HepG2 (cell line): Measurements from ENCODE around the gene PLCB4. TPM values are rescaled to one million over a fixed set of nuclear protein-coding genes. Genes with fewer than 3 reads are reported as not detected.

ENCODE experiments used
- ARID2 ChIP-seq: sonication (generic); formaldehyde crosslinking; IDR thresholded peaks from 2 replicates; pipeline ENCODE4 v1.8.1; 2022; ENCODE audit warnings: mild to moderate bottlenecking, missing genetic modification reagents, borderline replicate concordance
- BORCS8-MEF2B ChIP-seq: sonication (generic); formaldehyde crosslinking; IDR thresholded peaks from 2 replicates; pipeline ENCODE4 v1.8.0; 2022; ENCODE audit warnings: mild to moderate bottlenecking, missing genetic modification reagents
- FOXO4 ChIP-seq: sonication (generic); formaldehyde crosslinking; conservative IDR thresholded peaks from 2 replicates; pipeline ENCODE4 v1.8.1; 2023; ENCODE audit warnings: missing genetic modification reagents
- GTF2F1 ChIP-seq: fragments of 150-350 bp; IDR thresholded peaks from 2 replicates; pipeline ENCODE4 v1.6.1; 2014; ENCODE audit warnings: low read length
- KAT7 ChIP-seq: IDR thresholded peaks from 2 replicates; pipeline ENCODE4 v1.6.1; 2018; ENCODE audit warnings: borderline replicate concordance, missing compliant biosample characterization
- MIER3 ChIP-seq: IDR thresholded peaks from 2 replicates; pipeline ENCODE4 v1.6.1; 2016; ENCODE audit warnings: missing compliant biosample characterization, borderline replicate concordance
- NFE2L1 ChIP-seq: sonication (generic); formaldehyde crosslinking; IDR thresholded peaks from 2 replicates; pipeline ENCODE4 v1.4.0; 2020; ENCODE audit warnings: missing genetic modification reagents, mild to moderate bottlenecking, borderline replicate concordance
- NONO ChIP-seq, 2 experiments: fragments of 450-650 bp in 1 of 2; sonication (generic) in 1 of 2; formaldehyde crosslinking in 1 of 2; IDR thresholded peaks in 1 of 2; conservative IDR thresholded peaks in 1 of 2; 2 replicates each; pipeline versions ENCODE4 v1.6.1 to v1.8.0; 2017 to 2022; ENCODE audit warnings: mild to moderate bottlenecking in 1 of 2, missing genetic modification reagents in 1 of 2, moderate library complexity in 1 of 2
- ONECUT2 ChIP-seq: sonication (generic); formaldehyde crosslinking; IDR thresholded peaks from 2 replicates; pipeline ENCODE4 v1.4.0; 2020; ENCODE audit warnings: missing genetic modification reagents
- PATZ1 ChIP-seq: sonication (generic); formaldehyde crosslinking; IDR thresholded peaks from 2 replicates; pipeline ENCODE4 v1.4.0; 2020; ENCODE audit warnings: missing genetic modification reagents
- PHB2 ChIP-seq: fragments of 450-650 bp; IDR thresholded peaks from 2 replicates; pipeline ENCODE4 v1.6.1; 2018; ENCODE audit not compliant: partially characterized antibody
- REL ChIP-seq: sonication (generic); formaldehyde crosslinking; conservative IDR thresholded peaks from 2 replicates; pipeline ENCODE4 v1.8.0; 2022; ENCODE audit warnings: mild to moderate bottlenecking, missing genetic modification reagents, moderate library complexity
- TEF ChIP-seq: sonication (generic); formaldehyde crosslinking; IDR thresholded peaks from 2 replicates; pipeline ENCODE4 v1.5.0; 2020; ENCODE audit warnings: missing genetic modification reagents
- TOPORS ChIP-seq: sonication (generic); formaldehyde crosslinking; IDR thresholded peaks from 2 replicates; pipeline ENCODE4 v1.8.0; 2023; ENCODE audit warnings: mild to moderate bottlenecking, missing genetic modification reagents
- UBTF ChIP-seq: sonication (generic); formaldehyde crosslinking; IDR thresholded peaks from 2 replicates; pipeline ENCODE4 v1.4.0; 2020; ENCODE audit warnings: mild to moderate bottlenecking, missing genetic modification reagents
- YY1 ChIP-seq: IDR thresholded peaks from 2 replicates; pipeline ENCODE4 v1.6.1; 2011; ENCODE audit warnings: low read length, low read depth, moderate library complexity, mild to moderate bottlenecking; ENCODE audit not compliant: insufficient read depth, insufficient replicate concordance
- ZFP82 ChIP-seq: sonication (generic); formaldehyde crosslinking; IDR thresholded peaks from 2 replicates; pipeline ENCODE4 v1.5.1; 2020; ENCODE audit warnings: mild to moderate bottlenecking, missing genetic modification reagents, borderline replicate concordance
- ZMYM4 ChIP-seq: sonication (generic); formaldehyde crosslinking; IDR thresholded peaks from 2 replicates; pipeline ENCODE4 v1.8.1; 2023; ENCODE audit warnings: mild to moderate bottlenecking, missing genetic modification reagents
- ZNF17 ChIP-seq: sonication (generic); formaldehyde crosslinking; IDR thresholded peaks from 2 replicates; pipeline ENCODE4 v1.5.0; 2020; ENCODE audit warnings: mild to moderate bottlenecking, missing genetic modification reagents
- ZNF501 ChIP-seq: sonication (generic); formaldehyde crosslinking; IDR thresholded peaks from 2 replicates; pipeline ENCODE4 v1.5.1; 2020; ENCODE audit warnings: mild to moderate bottlenecking, moderate library complexity, missing genetic modification reagents
- ZNF589 ChIP-seq: sonication (generic); formaldehyde crosslinking; conservative IDR thresholded peaks from 2 replicates; pipeline ENCODE4 v1.8.0; 2022; ENCODE audit warnings: mild to moderate bottlenecking, moderate library complexity, missing genetic modification reagents
- ZZZ3 ChIP-seq: sonication (generic); formaldehyde crosslinking; IDR thresholded peaks from 2 replicates; pipeline ENCODE4 v1.4.0; 2020; ENCODE audit warnings: missing genetic modification reagents, mild to moderate bottlenecking, borderline replicate concordance
- polyA plus RNA-seq, 8 experiments: library from polyadenylated mRNA; depleted of rRNA in 3 of 8; stranded (reverse) in 7 of 8; unstranded in 1 of 8; fragments of >200 nt; fragmentation: Illumina TruSeq in 4 of 8; extraction: Trizol in 4 of 8; gene quantifications; 2 replicates each; pipeline versions ENCODE4 v1.2.1 to v1.2.3, GENCODE V29; 2011 to 2016; ENCODE audit warnings: low read depth in 4 of 8, missing spikeins in 1 of 8, mixed read lengths in 1 of 8; ENCODE audit not compliant: insufficient read depth in 1 of 8
- total RNA-seq, 5 experiments: library from RNA; depleted of rRNA; stranded (reverse); fragments of >200 nt; fragmentation: Illumina TruSeq; extraction: Trizol; gene quantifications; 2 replicates each; pipeline ENCODE4 v1.2.3, GENCODE V29; 2016; ENCODE audit warnings: low read depth in 1 of 5

The PLCB4 gene
- total and polyA plus RNA-seq, 2 of the 13 experiments (the other 11 are each of a cell fraction or from before 2014, with no cell fraction given): 0.01 TPM; not detected in 1

- peak; percentile 60 for TF ChIP-seq PATZ1 (CRISPR knock-in tag)
- 0 out of 2 replicates have a peak, but pooled peaks have one; percentile 17 for TF ChIP-seq TEF (CRISPR knock-in tag)
- no peak for TF ChIP-seq FOXO4 (CRISPR knock-in tag)
- no peak for TF ChIP-seq PHB2
- no peak for TF ChIP-seq REL
- no peak for TF ChIP-seq ZNF589 (CRISPR knock-in tag)
- no peak for TF ChIP-seq BORCS8-MEF2B (CRISPR knock-in tag)
- TF ChIP-seq ZFP82 (CRISPR knock-in tag): no peak
- no peak for TF ChIP-seq ZZZ3 (CRISPR knock-in tag)
- peak; percentile 94 for TF ChIP-seq ZMYM4 (CRISPR knock-in tag)
- TF ChIP-seq MIER3 (CRISPR knock-in tag): peak; percentile 93; the same call in 1 of the 2 replicates
- no peak for TF ChIP-seq NFE2L1 (CRISPR knock-in tag)
- TF ChIP-seq ONECUT2 (CRISPR knock-in tag): 0 out of 2 replicates have a peak, but pooled peaks have one; percentile 23
- no peak for TF ChIP-seq KAT7 (CRISPR knock-in tag)
- no peak for TF ChIP-seq ZNF17 (CRISPR knock-in tag)
- TF ChIP-seq ZNF501 (CRISPR knock-in tag): 0 out of 2 replicates have a peak, but pooled peaks have one; percentile 9
- no peak for TF ChIP-seq ARID2 (CRISPR knock-in tag)
- no peak for TF ChIP-seq UBTF
- no peak for TF ChIP-seq YY1
- TF ChIP-seq TOPORS (CRISPR knock-in tag): peak; percentile 61; the same call in 1 of the 2 replicates
- no peak for TF ChIP-seq GTF2F1
- no peak for TF ChIP-seq NONO (IDR thresholded peaks at IDR 0.05)
- TF ChIP-seq NONO (CRISPR knock-in tag; conservative IDR thresholded peaks at IDR 0.05): peak; percentile 85; the same call in 1 of the 2 replicates
These were observed 232.5 kb downstream of the PLCB4 start (continued) for GRCh38 chr20:9301129-9302090.
